Urothelium cell line (cell line): ENCODE data around the gene DDN.

Source experiments
- DNase-seq: peaks from one replicate; pipeline ENCODE4 v3.0.0; 2011; ENCODE audit warnings: low spot score, mixed read lengths
- FAIRE-seq: peaks from 2 replicates; lab custom pipeline; 2011; peaks lifted over from hg19 to GRCh38; lab: Jason Lieb, UNC

The DDN gene

GRCh38 chr12:49032276-49032675, 33.1 kb upstream of the DDN start:
- FAIRE-seq (no peak), DNase-seq (no peak)

GRCh38 chr12:49031573-49032161, 32.5 kb upstream of the DDN start:
- DNase-seq (no peak), FAIRE-seq (no peak)

DNA sequence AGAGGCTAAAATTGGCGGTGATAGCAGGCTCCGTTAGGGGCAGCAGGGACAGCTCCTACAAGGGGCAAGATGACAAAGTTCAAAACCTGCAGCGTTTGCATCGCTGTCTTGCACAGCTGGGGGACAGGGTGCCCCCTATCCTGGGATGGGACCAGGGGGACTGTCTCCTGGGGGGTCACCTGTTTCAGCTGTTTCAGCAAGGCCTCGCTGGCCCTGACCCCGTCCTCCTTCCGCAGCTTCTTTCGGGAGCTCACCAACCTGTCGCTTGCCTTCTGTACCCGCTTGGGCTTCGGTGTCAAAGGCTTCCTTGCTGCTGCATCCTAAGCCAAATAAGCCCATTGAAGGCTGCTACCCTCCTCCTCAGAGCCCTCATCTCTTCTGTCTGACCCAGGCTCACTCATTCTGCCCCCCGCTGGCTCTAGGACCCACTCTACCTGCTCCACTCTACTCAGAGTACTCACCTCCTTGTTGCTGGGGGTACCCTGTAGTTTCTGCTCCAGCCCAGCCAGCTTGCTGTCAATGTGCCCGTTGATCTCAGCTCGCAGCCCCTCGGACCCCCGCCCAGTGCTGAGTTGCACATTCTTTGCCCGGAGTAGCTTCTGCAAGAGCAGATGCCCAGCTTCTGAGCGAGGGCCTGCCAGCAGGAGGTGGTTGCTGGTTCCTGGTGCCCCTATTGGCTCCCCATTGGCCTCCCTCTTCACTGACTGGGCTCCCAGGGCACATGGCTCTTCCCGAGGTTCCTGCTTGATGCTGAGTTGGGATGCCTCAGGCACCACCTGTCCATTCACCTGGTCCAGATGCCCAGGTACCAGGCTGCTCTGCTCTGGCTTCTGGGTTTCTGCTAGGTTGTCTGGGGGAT, 31.8 kb upstream of the DDN start:
- FAIRE-seq (no peak), DNase-seq (no peak)

DNA sequence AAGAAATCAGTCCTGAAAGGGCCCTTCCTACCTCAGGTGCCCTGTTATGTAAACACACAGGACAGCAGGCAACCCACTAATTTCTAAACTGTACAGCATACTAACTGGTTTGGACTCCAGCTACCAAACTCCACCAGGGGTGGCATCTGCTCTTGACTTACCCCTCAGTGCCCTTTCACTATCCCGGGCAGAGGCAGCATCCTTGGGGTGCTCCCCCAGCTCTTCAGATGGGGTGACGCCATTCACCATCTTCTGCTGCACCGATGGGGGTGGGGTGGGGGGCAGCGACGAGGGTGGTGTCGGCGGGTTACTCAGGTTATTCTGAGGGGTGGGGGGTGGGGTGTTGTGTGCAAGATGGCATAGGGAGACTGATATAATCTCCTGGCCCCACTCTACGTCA, 30.9 kb upstream of the DDN start:
- FAIRE-seq, result no peak
- DNase-seq, result no peak

DNA sequence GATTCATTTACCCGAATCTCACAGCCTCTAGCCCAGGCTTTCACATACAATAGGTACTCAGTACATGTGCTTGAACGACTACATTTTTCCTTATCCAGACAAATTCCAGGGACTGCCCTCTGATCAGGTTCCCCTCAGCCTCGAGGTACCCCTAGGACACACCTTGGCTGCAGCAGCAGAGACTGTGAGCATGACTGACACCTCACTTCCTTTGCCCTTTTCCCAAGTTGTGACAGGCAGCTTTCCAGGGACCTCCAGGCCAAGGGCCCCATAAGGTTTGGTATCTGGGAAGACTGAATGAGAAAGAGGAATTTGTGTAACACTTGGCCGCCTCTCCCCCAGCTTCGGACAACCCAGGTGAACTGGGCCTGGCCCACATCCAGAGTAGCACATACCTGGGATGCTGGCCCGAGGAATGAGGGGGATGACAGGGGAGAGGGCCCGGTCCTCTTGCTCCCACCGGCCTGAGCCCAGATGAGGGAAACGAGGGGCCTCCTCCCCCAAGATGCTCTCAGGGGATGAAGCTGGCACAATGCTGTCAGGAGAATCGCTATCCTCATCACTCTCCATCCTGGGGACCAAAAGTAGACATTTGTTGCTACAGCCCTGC, 29.6 kb upstream of the DDN start:
- no peak for DNase-seq
- no peak for FAIRE-seq

DNA sequence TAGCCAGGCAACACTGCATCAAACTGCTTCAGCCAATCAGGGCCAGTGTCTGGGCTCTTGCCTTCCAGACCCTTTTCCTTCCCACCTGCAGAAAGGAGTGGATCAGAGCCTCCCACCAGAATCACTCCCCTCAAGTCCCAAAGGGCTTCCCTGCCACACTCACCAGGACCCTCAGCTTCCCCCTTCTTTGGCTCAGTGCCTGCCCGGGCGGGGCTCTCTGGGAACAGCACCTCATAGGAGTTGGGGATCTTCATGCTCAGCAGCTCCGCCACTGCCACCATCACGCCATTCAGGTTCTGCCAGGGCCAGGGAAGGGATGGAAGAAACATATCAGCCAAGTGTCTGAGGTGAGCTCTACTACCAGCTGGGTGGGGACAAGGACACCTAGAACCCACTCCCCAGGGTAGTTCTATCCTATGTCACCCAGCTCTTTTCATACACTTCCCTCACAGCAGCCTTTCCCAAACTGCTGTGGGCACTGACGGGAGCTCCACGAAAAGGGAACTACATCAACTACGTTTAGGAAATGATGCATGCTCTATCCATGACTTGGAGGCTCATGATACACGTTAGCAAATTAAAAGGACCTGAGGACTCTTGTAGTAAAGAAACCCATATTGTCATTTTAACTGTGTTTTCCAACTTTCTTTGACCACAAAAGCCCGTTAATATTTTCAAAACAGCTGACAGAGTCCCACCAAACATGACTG, 28.8 kb upstream of the DDN start:
- FAIRE-seq, result no peak
- no peak for DNase-seq

DNA sequence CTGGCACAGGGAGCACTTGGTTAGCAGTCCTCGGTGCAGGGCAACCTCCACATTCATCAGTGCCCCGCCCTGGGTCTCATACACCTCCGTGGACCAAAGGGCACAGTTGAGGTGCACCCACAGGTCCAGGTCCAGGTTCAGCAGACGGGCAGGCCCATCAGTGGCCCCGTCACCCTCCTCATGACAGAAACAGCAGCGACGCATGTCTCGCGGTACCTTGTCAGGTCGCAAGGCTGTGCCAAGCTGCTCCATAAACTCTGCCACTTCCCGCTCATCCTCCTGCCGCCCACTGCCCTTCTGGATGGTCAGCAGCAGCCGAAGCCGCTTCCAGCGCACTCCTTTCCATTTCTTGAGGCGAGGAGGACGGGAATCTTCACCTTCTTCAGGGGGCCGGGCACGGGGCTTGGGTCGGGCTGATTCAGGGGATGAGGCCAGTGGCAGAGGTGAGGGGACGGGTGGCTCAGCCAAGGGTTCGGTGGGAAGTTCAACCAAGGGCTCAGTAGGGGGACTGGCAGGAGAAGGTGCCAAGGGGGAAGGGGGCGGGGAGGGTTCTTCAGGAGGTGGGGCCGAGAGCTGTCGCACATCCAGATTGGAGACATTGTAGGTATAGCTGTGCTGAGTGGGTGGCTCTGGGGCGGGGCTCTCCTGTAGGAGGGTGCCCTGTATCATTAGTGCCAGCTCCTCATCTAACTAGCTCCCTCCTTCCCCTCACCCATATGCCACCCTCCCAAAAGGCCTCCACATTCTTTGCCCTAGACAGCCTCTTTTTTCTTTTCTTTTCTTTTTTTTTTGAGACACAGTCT, 27.7 kb upstream of the DDN start:
- FAIRE-seq, result no peak
- no peak for DNase-seq

- FAIRE-seq (no peak), DNase-seq (no peak)
Measured at GRCh38 chr12:49026101-49026500, 26.9 kb upstream of the DDN start.

GRCh38 chr12:49025463-49025862, 26.3 kb upstream of the DDN start:
- FAIRE-seq, result no peak
- DNase-seq, result no peak

DNA sequence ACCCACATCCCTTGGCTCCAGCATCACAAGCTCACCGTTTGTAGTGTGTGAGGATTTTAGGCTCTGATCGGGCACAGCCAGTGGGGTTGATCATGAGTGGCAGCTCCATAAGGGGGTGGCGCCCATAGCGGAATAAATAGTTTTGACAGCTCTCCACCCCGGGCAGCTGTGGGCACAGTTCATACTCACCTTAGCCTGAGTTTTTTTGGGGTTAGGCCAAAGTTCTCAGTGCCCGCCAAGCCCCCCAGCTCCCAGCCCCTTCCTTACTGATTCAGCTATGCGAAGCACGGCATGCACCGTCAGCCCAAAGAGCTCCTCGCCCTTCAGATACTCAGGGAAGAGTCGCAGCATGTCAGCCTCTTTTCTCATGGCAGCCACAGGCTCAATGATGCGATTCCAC, 25.4 kb upstream of the DDN start:
- DNase-seq (no peak), FAIRE-seq (no peak)

GRCh38 chr12:49023812-49024211, 24.6 kb upstream of the DDN start:
- no peak for DNase-seq
- FAIRE-seq, result no peak

DNA sequence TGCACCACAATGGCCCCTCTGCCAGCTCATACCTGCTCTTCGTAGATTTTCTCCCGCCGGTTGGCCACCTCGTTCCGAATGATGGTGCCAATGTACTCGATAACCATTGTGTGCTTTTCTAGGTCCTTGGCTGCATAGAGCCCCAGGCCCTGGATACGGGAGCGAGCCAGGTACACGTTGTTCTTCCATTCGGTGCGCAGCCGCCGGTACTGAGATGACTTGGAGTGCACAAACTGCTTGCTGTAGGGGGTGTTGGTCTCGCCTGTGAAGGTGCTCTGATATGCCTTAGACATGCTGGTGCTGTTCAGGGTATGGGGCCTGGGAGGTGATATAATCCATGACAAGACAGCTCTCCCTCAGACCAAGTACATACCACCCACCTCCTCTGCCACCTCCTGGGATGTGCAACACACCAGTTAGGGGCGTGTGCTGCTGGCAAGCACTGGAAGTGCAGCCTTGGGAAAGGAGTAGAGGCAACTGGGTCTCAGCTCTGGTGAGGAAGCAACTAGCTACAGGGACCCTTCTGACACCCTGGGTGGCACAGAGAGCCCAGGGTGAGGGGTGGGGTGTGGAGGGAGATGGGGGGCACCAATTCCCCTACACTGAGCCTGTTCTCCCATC, 23.5 kb upstream of the DDN start:
- FAIRE-seq, result no peak

DNA sequence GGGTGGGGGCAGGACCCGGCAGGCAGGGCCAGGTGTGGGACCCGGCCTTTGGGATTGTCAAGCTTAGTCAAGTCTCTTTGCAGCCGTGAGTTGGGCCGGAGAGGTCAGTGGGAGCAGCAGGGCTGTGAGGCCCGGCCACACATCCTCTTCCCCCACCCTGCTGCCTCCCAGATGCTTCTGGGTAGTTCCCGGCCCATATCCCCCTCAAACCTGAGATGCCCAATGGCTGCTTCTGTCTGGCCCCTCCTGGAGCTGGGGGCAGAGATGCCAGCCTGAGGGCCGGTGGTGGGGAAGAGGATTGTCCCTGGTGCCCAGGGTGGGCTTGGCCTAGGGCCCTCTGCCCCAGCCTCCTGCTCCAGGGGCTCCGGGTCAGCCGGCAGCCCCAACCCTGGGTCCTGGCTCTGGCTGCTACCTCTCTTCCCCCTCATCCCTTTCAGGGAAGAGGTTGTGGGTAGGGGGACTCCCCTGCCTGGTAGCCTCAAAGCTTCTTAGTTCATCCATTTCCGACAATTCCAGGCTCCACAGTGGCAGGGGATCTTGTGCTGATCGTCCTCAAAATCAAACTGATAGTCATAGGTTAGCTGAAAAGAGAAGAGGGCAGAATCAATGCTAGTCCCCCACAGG, 22.2 kb upstream of the DDN start:
- DNase-seq (no peak), FAIRE-seq (no peak)

More for the DNA sequence above, 23.5 kb upstream of the DDN start:
- no peak for DNase-seq

DNA sequence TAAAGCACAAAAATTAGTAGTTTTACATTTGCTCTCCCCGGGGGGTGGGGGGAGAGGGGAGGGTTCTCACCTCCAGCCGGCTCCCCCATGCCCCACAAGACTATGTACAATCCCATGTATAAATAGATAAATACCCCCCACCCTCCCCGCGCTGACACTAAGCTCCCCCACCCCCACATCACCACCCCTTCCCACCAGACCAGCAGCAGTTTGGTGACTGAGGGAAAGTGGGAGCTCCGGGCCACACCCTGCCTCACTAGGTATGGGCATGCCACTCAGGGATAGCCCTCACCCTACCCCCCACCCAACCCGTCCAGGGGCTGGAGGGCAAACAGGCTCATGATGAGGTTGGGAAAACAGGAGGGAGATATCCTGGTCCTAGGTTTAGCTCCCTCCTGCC, 21.3 kb upstream of the DDN start:
- DNase-seq, result no peak

DNA sequence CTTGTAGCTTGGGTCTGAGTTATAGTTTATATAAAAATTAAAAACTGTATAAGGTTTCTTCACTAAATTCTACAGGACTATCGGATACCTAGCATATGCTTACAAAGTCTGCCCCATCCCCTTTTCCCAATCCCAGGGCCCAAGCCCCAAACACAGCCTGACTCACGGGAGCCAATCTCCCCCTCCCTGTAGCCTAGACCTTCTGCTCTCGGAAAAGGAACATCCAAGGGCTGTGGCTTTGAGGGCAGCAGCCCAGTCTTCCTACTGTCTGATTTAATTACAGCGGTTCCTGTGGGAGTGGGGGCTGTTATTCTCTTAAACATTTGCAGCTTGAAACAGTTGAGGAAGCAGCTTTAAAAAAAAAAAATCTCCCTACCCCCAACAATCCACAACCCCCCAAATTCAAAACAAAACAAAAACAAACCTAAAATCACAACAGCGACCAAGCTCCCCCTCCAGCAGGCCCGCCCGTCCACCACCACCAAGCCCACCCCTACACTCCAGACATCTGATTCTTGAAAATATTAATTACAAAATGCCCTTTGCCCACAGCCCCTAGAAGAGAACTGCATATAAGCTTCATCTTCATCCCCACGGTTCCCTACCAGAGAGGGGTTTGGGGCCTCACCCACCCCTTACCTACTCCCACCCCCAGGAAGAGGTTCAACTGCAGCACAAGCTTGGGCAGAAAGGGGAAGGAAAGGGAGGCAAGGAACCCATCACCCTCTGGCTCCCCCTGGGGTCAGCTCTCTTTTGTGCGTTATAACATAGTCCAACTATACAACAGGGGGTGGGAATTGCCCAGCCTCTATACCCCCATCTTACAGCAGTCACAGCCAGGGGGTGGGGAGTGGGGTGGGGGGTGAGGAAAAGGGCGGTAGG, 20.5 kb upstream of the DDN start:
- FAIRE-seq (no peak), DNase-seq (peak; percentile 61)

More for the DNA sequence above, 21.3 kb upstream of the DDN start:
- FAIRE-seq, result no peak

- FAIRE-seq, result no peak
- no peak for DNase-seq
Measured at GRCh38 chr12:49019120-49019430, 19.9 kb upstream of the DDN start.

GRCh38 chr12:49018261-49019119, 19.3 kb upstream of the DDN start, which contains the start of gene PRKAG1:
TSS of gene PRKAG1 (minus strand) at chr12:49018776. CDS start at chr12:49018740, 36 bp downstream.
- DNase-seq (peak; percentile 99), FAIRE-seq (peak; percentile 46)

DNA sequence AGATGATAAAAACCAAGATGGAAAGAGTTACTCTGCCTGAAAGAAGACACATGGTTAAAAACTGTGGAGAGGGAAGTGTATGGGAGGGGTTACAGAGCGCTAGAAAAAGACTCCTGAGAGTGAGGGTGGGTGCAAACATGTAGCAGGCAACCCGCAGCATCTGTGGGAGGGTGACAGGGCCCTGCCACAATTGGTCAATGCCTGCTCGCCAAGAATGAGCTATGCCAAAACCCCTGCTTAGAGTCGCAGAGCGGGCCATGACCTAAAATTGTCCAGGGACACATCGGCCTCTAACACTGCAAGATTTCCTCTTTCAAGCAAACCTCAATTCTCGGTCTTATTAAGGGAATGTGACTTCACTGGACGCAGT, 18.7 kb upstream of the DDN start:
- no peak for FAIRE-seq
- DNase-seq, result peak; percentile 40
